Measurements from ENCODE around the gene PDE3A. TPM values are rescaled to one million over a fixed set of nuclear protein-coding genes. Genes with fewer than 3 reads are reported as not detected.

PDE3A gene
- total and polyA plus RNA-seq, 4 experiments from 2014 or later, result not detected

DNA sequence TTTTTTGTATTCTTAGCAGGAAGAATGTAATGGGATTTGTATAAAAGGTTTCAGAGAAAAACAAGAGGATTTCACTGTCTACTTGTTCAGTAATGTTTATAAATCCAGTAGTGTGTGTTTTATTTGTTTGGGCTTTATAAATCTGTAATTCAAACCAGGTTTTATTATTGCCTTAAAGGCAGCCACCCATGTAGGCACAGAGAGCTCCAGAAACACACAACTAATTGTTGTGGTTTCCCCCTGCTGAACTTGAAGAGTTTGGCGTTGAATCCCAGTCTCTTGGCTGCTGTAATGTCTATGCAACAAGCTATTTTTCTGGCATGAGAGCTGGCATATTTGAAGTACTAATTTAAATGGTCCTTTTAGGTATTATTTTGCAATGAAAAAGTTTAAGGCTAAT is 263.4 kb downstream of the PDE3A start:
- Histone ChIP-seq H3K4me1 (ENCODE audit: insufficient read depth, low read length) (no peaks in the 10 kb centered on the region), H3K36me3 (ENCODE audit: insufficient read depth, low read length) (no peaks in the 10 kb centered on the region), H3K4me3 (ENCODE audit: low read length in 2 of 2) (no peak overlapping the region), H3K27me3 (ENCODE audit: insufficient read depth, low read length) (no peaks in the 10 kb centered on the region), H3K27ac (ENCODE audit: low read depth, low read length) (no peak overlapping the region), H3K9me3 (ENCODE audit: control insufficient read depth in 1 of 2, low read length in 2 of 2) (no peaks in the 10 kb centered on the region)
- H3K4me3 Mint-ChIP-seq, result no peak overlapping the region
- intact Hi-C loops (cut with micrococcal nuclease), result no loop called here
- H3K9me3 Mint-ChIP-seq, result no peaks in the 10 kb centered on the region
- no peaks in the 10 kb centered on the region for H3K27me3 Mint-ChIP-seq
- H3K4me1 Mint-ChIP-seq, result no peaks in the 10 kb centered on the region
- CTCF ChIA-PET (ENCODE audit: partially characterized antibody), result no interaction called here
- DNase-seq, result no peak
- no peak overlapping the region for H3K27ac Mint-ChIP-seq
- POLR2A ChIA-PET (ENCODE audit: partially characterized antibody), result no interaction called here
- no peaks in the 10 kb centered on the region for H3K36me3 Mint-ChIP-seq

DNA sequence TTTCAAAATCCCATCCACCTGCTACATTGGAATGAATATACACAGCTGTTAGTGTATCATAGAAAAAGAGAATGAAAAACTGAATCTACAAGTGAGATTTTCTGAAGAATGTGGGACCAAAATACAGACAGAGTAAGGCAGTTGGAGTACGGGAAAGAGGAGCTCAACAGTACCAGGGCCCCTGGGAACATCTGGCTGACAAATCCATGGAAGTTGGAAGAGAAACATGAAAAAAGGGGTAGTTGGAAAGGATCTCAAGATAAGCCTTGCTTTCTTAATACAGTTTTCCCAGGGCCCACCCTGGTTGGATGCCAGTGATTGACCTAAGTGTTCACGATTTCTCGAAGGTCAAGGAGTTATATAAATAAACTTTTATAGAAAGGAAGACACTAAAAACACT is 272.8 kb downstream of the PDE3A start:
- Mint-ChIP-seq H3K36me3 (no peaks in the 10 kb centered on the region), H3K27me3 (peaks cover 0 to 1% of the 10 kb centered on the region in 2 donors), H3K27ac (no peak overlapping the region), H3K9me3 (no peaks in the 10 kb centered on the region), H3K4me3 (no peak overlapping the region), H3K4me1 (no peaks in the 10 kb centered on the region)
- no peak overlapping the region for H3K4me3 ChIP-seq (ENCODE audit: low read length in 2 of 2)
- ChIA-PET CTCF (ENCODE audit: partially characterized antibody) (no interaction called here), POLR2A (ENCODE audit: partially characterized antibody) (no interaction called here)
- no peaks in the 10 kb centered on the region for H3K36me3 ChIP-seq (ENCODE audit: insufficient read depth, low read length)
- no peaks in the 10 kb centered on the region for H3K27me3 ChIP-seq (ENCODE audit: insufficient read depth, low read length)
- no peaks in the 10 kb centered on the region for H3K9me3 ChIP-seq (ENCODE audit: control insufficient read depth in 1 of 2, low read length in 2 of 2)
- H3K4me1 ChIP-seq (ENCODE audit: insufficient read depth, low read length), result no peaks in the 10 kb centered on the region
- no peak overlapping the region for H3K27ac ChIP-seq (ENCODE audit: low read depth, low read length)
- no peak for DNase-seq
- intact Hi-C loops (cut with micrococcal nuclease), result no loop called here

DNA sequence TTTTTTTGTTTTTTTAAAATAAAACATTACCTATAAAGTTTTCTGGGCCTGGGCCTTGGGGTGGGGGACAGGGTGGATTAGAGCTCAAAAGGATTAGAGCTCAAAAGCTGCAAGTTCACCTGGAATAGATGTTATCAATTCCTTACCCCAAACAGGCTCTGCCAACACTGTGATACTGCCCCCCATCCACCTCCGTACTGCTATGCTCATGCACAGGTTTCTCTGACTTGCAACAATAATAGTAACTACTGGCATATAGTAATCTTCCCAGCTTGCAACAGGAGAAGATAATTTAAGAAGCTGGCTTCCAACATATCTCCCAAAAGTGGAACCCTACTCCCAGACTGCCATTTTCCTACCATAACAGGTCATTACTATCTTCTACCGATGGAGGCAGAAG is 275.5 kb downstream of the PDE3A start:
- ChIA-PET CTCF (ENCODE audit: partially characterized antibody) (no interaction called here), POLR2A (ENCODE audit: partially characterized antibody) (no interaction called here)

DNA sequence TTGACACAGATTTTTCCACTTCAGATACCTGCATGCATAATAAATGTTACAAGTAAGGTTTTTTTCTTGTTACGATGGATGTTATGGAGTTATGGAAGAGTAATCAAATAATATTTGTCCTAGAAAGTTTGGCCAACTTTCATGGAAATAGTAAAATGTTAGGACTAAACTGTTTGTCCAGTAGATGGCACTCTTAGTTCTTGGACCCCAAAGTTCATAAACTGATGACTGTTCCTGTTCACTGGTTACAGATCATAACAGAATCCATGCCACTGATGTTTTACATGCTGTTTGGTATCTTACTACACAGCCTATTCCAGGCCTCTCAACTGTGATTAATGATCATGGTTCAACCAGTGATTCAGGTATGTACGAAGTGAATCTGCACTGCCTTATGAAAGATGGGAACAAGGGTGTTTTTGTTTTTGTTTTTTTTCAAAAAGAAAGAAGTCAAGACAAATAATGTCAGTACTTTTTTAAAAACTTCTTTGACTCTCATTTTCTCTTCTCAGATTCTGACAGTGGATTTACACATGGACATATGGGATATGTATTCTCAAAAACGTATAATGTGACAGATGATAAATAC is 278.0 kb downstream of the PDE3A start:
- Histone ChIP-seq H3K4me3 (ENCODE audit: low read length in 2 of 2) (no peak overlapping the region), H3K36me3 (ENCODE audit: insufficient read depth, low read length) (no peaks in the 10 kb centered on the region), H3K27me3 (ENCODE audit: insufficient read depth, low read length) (no peaks in the 10 kb centered on the region), H3K4me1 (ENCODE audit: insufficient read depth, low read length) (no peaks in the 10 kb centered on the region), H3K27ac (ENCODE audit: low read depth, low read length) (no peak overlapping the region), H3K9me3 (ENCODE audit: control insufficient read depth in 1 of 2, low read length in 2 of 2) (no peaks in the 10 kb centered on the region)
- Mint-ChIP-seq H3K27me3 (peaks cover 0 to 1% of the 10 kb centered on the region in 2 donors), H3K27ac (no peak overlapping the region), H3K4me1 (no peaks in the 10 kb centered on the region), H3K9me3 (no peaks in the 10 kb centered on the region), H3K36me3 (no peaks in the 10 kb centered on the region), H3K4me3 (no peak overlapping the region)
- CTCF ChIA-PET (ENCODE audit: partially characterized antibody), result no interaction called here
- DNase-seq, result no peak
- POLR2A ChIA-PET (ENCODE audit: partially characterized antibody), result no interaction called here
- intact Hi-C loops (cut with micrococcal nuclease), result loop anchor here (5.0 kb wide), 1 partner anchor 856 kb away; the partner anchor contains the start of genes GOLT1B and RECQL

More for the DNA sequence above, 275.5 kb downstream of the PDE3A start:
- no peak overlapping the region for H3K27ac Mint-ChIP-seq
- Histone ChIP-seq H3K9me3 (ENCODE audit: control insufficient read depth in 1 of 2, low read length in 2 of 2) (no peaks in the 10 kb centered on the region), H3K27ac (ENCODE audit: low read depth, low read length) (no peak overlapping the region), H3K27me3 (ENCODE audit: insufficient read depth, low read length) (no peaks in the 10 kb centered on the region), H3K4me1 (ENCODE audit: insufficient read depth, low read length) (no peaks in the 10 kb centered on the region), H3K36me3 (ENCODE audit: insufficient read depth, low read length) (no peaks in the 10 kb centered on the region), H3K4me3 (ENCODE audit: low read length in 2 of 2) (no peak overlapping the region)
- H3K9me3 Mint-ChIP-seq, result no peaks in the 10 kb centered on the region
- intact Hi-C loops (cut with micrococcal nuclease), result no loop called here
- no peak for DNase-seq
- H3K27me3 Mint-ChIP-seq, result peaks cover 0 to 1% of the 10 kb centered on the region in 2 donors
- H3K4me3 Mint-ChIP-seq, result no peak overlapping the region
- no peaks in the 10 kb centered on the region for H3K36me3 Mint-ChIP-seq
- H3K4me1 Mint-ChIP-seq, result no peaks in the 10 kb centered on the region

DNA sequence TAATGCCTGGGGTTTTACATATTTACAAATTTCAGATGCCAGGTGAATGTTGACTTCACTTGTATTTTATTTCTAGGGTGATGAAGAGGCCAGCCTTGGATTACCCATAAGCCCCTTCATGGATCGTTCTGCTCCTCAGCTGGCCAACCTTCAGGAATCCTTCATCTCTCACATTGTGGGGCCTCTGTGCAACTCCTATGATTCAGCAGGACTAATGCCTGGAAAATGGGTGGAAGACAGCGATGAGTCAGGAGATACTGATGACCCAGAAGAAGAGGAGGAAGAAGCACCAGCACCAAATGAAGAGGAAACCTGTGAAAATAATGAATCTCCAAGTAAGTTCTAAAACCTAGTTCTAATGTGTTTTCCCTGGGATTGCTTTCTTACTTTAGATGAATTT is 285.5 kb downstream of the PDE3A start:
- no peak overlapping the region for H3K27ac ChIP-seq (ENCODE audit: low read depth, low read length)
- H3K4me3 Mint-ChIP-seq, result no peak overlapping the region
- H3K27me3 ChIP-seq (ENCODE audit: insufficient read depth, low read length), result no peaks in the 10 kb centered on the region
- intact Hi-C loops (cut with micrococcal nuclease), result no loop called here
- no peaks in the 10 kb centered on the region for H3K4me1 Mint-ChIP-seq
- no peak overlapping the region for H3K4me3 ChIP-seq (ENCODE audit: low read length in 2 of 2)
- H3K27ac Mint-ChIP-seq, result no peak overlapping the region
- H3K9me3 ChIP-seq (ENCODE audit: control insufficient read depth in 1 of 2, low read length in 2 of 2), result no peaks in the 10 kb centered on the region
- ChIA-PET POLR2A (ENCODE audit: partially characterized antibody) (interaction anchor here (0.6 kb wide), 1 partner anchor 643 kb away, joined by 3 read pairs; no protein-coding TSS in a partner anchor), CTCF (ENCODE audit: partially characterized antibody) (no interaction called here)
- H3K27me3 Mint-ChIP-seq, result no peaks in the 10 kb centered on the region
- no peak for DNase-seq
- H3K9me3 Mint-ChIP-seq, result peaks cover 0 to 3% (median 0%) of the 10 kb centered on the region in 8 donors
- H3K36me3 ChIP-seq (ENCODE audit: insufficient read depth, low read length), result no peaks in the 10 kb centered on the region
- no peaks in the 10 kb centered on the region for H3K4me1 ChIP-seq (ENCODE audit: insufficient read depth, low read length)
- H3K36me3 Mint-ChIP-seq, result no peaks in the 10 kb centered on the region

DNA sequence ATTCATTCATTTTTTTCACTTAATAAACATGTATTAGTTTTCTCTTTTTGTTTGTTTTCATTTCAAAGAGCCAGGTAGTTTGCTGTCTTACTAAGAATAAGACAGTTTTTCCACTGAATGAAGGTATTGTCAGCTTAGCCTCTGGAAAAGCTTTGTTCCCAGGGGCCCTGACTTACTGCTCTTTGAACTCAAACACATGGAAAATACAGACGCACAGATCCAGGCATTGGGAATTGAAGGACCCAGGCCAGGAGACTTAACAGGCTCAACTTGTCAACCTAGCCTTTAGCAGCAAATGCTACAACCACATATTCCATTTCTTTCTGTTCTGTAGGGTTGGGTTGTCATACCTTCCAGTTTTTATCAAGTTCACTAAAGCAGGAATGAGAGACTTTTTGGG is 288.3 kb downstream of the PDE3A start:
- Mint-ChIP-seq H3K27ac (no peak overlapping the region), H3K4me3 (no peak overlapping the region), H3K4me1 (no peaks in the 10 kb centered on the region), H3K9me3 (peaks cover 3 to 15% (median 5%) of the 10 kb centered on the region in 8 donors), H3K27me3 (no peaks in the 10 kb centered on the region), H3K36me3 (peaks cover 0 to 4% of the 10 kb centered on the region in 2 donors)
- Histone ChIP-seq H3K27me3 (ENCODE audit: insufficient read depth, low read length) (no peaks in the 10 kb centered on the region), H3K27ac (ENCODE audit: low read depth, low read length) (no peak overlapping the region), H3K4me1 (ENCODE audit: insufficient read depth, low read length) (no peaks in the 10 kb centered on the region), H3K36me3 (ENCODE audit: insufficient read depth, low read length) (no peaks in the 10 kb centered on the region), H3K4me3 (ENCODE audit: low read length in 2 of 2) (no peak overlapping the region), H3K9me3 (ENCODE audit: control insufficient read depth in 1 of 2, low read length in 2 of 2) (no peaks in the 10 kb centered on the region)
- CTCF ChIA-PET (ENCODE audit: partially characterized antibody), result no interaction called here
- no peak for DNase-seq
- POLR2A ChIA-PET (ENCODE audit: partially characterized antibody), result no interaction called here
- intact Hi-C loops (cut with micrococcal nuclease), result no loop called here

DNA sequence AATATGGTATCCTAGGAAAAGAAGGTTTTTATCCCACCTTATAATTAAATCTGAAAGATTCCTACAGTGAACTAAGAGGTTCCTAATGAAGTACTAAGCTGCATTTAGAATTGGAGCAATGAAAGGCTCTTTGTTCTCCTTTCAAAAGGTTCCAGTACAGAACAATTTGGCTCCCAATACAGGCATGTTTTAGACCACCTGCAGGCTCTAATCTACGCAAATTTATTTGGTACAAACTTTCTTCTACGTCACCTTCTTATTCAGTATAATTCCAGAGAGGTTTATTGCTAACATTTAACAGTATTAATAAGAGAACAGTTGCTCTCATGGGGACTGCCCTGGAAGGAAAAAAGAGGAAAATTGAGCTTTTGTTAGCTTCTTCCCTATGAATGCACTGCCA is 289.2 kb downstream of the PDE3A start:
- Mint-ChIP-seq H3K27ac (no peak overlapping the region), H3K4me3 (no peak overlapping the region), H3K36me3 (peaks cover 0 to 4% of the 10 kb centered on the region in 2 donors), H3K9me3 (peaks cover 5 to 24% (median 8%) of the 10 kb centered on the region in 8 donors), H3K27me3 (no peaks in the 10 kb centered on the region), H3K4me1 (no peaks in the 10 kb centered on the region)
- intact Hi-C loops (cut with micrococcal nuclease), result no loop called here
- Histone ChIP-seq H3K36me3 (ENCODE audit: insufficient read depth, low read length) (no peaks in the 10 kb centered on the region), H3K27ac (ENCODE audit: low read depth, low read length) (no peak overlapping the region), H3K9me3 (ENCODE audit: control insufficient read depth in 1 of 2, low read length in 2 of 2) (no peaks in the 10 kb centered on the region), H3K27me3 (ENCODE audit: insufficient read depth, low read length) (no peaks in the 10 kb centered on the region), H3K4me3 (ENCODE audit: low read length in 2 of 2) (no peak overlapping the region), H3K4me1 (ENCODE audit: insufficient read depth, low read length) (no peaks in the 10 kb centered on the region)
- CTCF ChIA-PET (ENCODE audit: partially characterized antibody), result interaction anchor here (0.6 kb wide), 1 partner anchor 117 kb away, joined by 4 read pairs; no protein-coding TSS in a partner anchor
- POLR2A ChIA-PET (ENCODE audit: partially characterized antibody), result no interaction called here
- DNase-seq, result no peak

DNA sequence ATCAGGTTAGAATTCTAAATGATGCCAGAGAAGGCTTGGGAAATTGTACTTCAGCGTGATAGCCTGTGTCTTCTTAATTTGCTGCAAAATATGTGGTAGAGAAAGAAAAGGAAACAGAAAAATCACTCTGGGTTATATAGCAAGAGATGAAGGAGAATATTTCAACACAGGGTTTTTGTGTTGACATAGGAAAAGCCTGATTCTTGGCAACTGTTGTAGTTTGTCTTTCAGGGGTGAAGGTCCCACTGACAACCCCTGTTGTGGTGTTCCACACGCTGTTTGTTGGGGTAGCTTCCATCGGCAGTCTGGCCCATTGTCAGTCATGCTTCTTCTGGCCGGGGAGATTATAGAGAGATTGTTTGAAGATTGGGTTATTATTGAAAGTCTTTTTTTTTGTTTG is 313.0 kb downstream of the PDE3A start:
- POLR2A ChIA-PET (ENCODE audit: partially characterized antibody), result no interaction called here
- H3K9me3 ChIP-seq (ENCODE audit: control insufficient read depth in 1 of 2, low read length in 2 of 2), result no peaks in the 10 kb centered on the region
- H3K27me3 Mint-ChIP-seq, result no peaks in the 10 kb centered on the region
- H3K36me3 ChIP-seq (ENCODE audit: insufficient read depth, low read length), result no peaks in the 10 kb centered on the region
- H3K27ac Mint-ChIP-seq, result no peak overlapping the region
- intact Hi-C loops (cut with micrococcal nuclease), result no loop called here
- no peak for DNase-seq
- CTCF ChIA-PET (ENCODE audit: partially characterized antibody), result no interaction called here
- no peak overlapping the region for H3K4me3 ChIP-seq (ENCODE audit: low read length in 2 of 2)
- no peaks in the 10 kb centered on the region for H3K36me3 Mint-ChIP-seq
- no peak overlapping the region for H3K4me3 Mint-ChIP-seq
- no peaks in the 10 kb centered on the region for H3K4me1 ChIP-seq (ENCODE audit: insufficient read depth, low read length)
- H3K27me3 ChIP-seq (ENCODE audit: insufficient read depth, low read length), result no peaks in the 10 kb centered on the region
- peaks cover 0 to 22% (median 9%) of the 10 kb centered on the region in 8 donors for H3K9me3 Mint-ChIP-seq
- no peak overlapping the region for H3K27ac ChIP-seq (ENCODE audit: low read depth, low read length)
- H3K4me1 Mint-ChIP-seq, result no peaks in the 10 kb centered on the region
